Activated T-cell treated with anti-CD3 and anti-CD28 coated beads, Interleukin-2, amount 50 U/mL, for 1 hour (primary cell): ENCODE data around the gene OTOP1.
"Not testable (repeated sequence)": the region's sequence is repeated elsewhere in the genome, so short reads cannot be mapped to it uniquely, and the experiment has no call there.

ENCODE experiments used
- DNase-seq: peaks from one replicate; pipeline ENCODE4 v3.0.0-alpha.2; 2020

Gene OTOP1

DNA sequence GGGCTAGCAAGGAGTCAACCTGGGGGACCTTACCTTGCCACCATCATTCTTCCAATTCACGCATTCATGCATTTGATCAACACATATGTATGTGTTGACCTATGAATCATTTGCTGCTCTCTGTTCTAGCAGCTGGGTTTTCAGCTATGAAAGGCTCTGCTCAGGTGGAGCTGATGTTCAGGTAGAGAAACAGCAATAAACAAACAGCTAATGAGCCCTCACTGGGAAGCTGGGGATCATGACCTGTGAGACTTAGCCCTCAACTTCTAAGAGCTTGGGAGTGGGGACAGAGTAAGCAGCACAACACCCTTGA is 1.6 kb upstream of the OTOP1 start:
- DNase-seq, result no peak

- DNase-seq, result no peak
These were observed 1.0 kb upstream of the OTOP1 start for GRCh38 chr4:4227510-4228355.

DNA sequence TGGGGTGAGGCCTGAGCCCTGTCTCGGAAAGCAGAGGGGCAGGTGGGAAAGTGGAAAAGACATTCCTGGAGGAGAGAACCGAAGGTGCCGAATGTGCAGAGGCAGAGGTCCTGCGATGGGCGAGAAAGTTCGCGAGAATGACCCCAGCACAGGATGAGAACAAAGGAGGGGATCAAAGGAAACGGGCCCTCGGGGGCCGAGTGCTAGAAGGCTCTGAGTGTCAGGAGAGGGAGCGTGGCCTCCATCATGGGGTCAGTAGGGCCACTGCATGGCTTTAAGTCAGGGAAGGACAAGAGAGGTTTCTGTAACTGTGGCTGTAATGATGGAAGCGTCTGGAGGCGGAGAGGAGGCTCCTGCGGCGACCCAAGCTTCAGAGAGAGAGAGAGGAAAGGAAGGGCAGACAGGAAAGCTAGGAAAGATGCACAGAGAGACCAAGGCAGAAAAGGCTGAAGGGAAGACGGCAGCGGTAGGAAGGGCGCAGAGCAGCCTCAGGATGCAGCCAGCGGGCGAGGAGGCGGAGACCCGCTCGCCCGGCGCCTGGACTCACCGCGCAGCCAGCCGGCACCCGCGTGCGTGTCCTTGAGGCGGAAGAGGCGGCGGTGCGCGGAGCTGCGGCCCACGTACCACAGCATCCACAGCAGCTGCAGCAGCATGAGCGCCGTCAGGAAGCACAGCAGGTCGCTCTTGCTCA is 669 bp downstream of the OTOP1 start:
- no peak for DNase-seq

- DNase-seq, result no peak
These were observed 9.6 kb downstream of the OTOP1 start for GRCh38 chr4:4217113-4217512.

DNA sequence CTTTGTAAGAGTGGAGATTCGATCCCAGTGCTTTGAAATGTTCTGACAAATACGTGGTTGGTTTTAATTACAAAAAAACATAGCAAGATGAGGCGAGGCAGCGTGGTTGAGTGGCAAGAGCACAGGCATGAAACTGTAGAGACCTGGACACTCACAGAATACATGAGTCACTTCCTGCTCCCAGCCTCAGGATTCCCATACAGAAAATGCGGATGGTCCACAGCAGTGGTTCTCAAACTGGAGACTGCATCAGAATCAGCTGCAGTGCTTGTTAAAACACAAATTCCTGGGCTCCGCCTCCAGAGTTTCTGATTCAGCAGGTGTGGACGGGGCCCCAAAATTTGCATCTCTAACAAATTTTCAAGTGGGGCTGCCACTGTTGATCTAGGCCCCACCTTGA is 10.1 kb downstream of the OTOP1 start:
- no peak for DNase-seq

DNA sequence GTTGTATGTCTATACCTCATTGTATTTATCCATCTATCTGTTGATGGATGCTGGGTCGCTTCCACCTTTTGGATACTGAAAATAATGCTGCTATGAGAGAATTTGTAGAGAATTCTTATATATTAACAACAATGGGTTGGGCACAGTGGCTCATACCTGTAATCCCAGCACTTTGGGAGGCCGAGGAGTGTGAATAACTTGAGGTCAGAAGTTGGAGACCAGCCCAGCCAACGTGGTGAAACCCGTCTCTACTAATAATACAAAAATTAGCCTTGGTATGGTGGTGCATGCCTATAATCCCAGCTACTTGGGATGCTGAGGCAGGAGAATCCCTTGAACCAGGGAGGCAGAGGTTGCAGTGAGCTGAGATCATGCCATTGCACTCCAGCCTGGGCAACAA is 13.1 kb downstream of the OTOP1 start:
- not testable (repeated sequence) for DNase-seq

- no peak for DNase-seq
These were observed 20.5 kb downstream of the OTOP1 start for GRCh38 chr4:4206204-4206603.

GRCh38 chr4:4204401-4204745 is 22.4 kb downstream of the OTOP1 start:
- no peak for DNase-seq

- no peak for DNase-seq
These were observed 22.9 kb downstream of the OTOP1 start for GRCh38 chr4:4203688-4204400.

- DNase-seq, result no peak
These were observed 24.2 kb downstream of the OTOP1 start for GRCh38 chr4:4202510-4202909.

- DNase-seq, result no peak
These were observed 26.1 kb downstream of the OTOP1 start for GRCh38 chr4:4200624-4201023.

- DNase-seq, result no peak
These were observed 31.4 kb downstream of the OTOP1 start for GRCh38 chr4:4195354-4195753.

- not testable (repeated sequence) for DNase-seq
These were observed 38.2 kb downstream of the OTOP1 start for GRCh38 chr4:4188557-4188956.

DNA sequence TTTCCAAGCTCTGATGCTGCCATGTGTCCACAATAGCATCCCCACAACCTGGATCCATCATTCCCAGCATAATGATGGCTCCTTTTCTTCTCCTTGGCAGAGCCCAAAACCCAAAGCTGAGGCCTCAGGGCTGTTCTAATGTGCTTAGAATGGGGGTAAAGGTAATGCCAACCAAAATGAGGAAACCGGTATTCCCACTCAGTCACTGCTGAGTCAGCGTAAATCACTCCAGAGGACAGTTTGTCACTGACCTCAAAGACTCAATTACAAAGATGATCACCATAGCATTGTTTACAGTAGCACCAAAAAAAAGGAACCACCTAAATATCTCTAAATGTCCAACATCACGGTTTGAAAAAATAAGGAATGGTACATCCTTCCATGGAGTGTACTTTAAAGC is 41.2 kb downstream of the OTOP1 start:
- DNase-seq, result no peak

DNA sequence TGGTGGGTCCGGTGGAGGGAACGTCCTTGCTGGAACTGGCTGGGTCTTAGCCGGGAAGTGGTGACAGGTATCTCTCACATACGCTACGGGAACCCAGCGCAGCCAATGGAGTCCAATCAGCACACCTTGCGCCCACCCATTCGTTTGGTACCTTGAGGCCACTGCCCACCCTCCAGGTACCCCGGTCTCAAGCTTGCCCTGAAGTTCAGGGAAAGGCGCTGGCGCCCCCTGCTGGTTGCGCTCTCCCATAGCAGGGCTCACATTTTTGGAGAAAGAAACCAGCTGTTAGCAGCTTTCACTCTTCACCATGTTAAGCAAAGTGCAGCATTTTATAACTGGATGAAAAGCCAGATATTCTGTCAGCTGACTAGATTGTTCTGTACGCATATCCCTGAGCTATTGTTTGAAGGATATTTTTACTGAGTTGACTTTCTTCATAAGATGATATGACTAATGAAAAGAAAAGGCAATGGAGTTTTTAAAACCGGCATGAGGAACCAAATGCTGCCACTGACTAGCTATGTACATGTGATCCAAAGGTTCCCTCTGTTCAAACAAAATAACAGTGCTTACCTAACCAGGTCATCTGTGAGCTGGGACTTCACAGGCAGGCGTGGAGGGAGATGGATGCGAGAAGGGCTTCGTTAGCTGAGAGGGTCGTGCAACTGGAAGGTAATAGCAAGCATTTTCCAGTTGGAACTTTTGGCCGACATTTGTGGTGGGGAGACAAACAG is 43.7 kb downstream of the OTOP1 start:
- DNase-seq, result no peak

DNA sequence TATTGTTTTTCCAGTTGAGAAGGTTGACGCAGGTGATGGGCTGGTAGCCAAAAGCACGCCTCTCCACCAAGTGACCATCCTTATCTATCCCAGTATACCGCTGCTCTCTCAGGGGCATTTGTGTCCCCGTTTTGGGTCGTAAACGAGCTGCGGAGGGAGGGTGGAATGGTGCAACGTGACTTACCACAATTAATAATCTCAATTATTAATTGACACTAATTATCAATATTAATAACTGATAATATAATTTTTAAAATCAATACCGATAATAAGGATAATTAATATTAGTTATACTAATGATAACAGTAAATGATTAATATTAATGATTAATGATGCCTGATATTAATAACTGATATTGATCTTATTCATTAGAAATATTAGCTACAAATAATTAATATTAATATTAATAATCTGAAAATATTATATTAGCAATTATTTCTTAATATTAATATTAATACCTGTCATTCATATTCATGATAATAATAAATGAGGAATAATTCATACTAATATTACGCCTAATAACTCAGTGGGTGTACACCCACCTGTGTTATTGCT is 56.1 kb downstream of the OTOP1 start:
- DNase-seq, result no peak

DNA sequence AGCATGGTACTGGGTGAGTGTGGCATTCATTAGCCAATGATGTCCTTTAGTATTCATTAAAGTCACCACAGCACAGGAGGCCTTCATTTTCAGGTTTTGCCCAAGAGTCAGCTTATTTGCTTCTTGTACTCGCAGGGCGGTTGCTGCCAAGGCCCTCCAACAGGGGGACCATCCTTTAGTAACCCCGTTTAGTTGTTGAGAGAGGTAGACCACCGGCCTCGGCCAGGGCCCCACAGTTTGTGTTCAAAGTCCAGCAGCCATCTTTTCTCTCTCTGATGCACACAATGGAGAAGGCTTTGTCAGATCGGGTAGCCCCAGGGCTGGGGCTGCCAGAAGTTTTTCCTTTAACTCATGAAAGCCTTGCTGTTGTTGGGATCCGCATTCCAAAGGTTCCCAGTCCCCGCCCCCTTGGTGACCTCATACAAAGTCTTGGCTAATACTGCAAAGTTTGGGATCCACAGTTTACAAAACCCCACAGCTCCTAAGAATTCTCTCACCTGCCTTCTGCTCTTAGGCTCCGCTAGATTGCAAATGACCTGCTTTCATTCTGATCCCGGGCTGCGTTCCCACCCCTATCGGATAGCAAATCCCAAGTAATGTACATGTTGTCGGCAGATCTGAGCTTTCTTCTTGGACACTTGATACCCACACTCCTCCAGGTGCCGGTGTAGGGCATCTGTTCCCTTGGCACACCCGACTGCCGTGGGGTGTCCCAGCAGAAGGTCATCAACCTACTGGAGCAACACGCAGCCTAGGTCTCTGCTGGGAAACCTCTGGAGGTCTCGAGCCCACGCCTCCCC is 58.5 kb downstream of the OTOP1 start:
- not testable (repeated sequence) for DNase-seq

- DNase-seq, result not testable (repeated sequence)
These were observed 59.7 kb downstream of the OTOP1 start for GRCh38 chr4:4166986-4167385.

GRCh38 chr4:4165701-4166392 is 60.9 kb downstream of the OTOP1 start:
- DNase-seq, result not testable (repeated sequence)

DNA sequence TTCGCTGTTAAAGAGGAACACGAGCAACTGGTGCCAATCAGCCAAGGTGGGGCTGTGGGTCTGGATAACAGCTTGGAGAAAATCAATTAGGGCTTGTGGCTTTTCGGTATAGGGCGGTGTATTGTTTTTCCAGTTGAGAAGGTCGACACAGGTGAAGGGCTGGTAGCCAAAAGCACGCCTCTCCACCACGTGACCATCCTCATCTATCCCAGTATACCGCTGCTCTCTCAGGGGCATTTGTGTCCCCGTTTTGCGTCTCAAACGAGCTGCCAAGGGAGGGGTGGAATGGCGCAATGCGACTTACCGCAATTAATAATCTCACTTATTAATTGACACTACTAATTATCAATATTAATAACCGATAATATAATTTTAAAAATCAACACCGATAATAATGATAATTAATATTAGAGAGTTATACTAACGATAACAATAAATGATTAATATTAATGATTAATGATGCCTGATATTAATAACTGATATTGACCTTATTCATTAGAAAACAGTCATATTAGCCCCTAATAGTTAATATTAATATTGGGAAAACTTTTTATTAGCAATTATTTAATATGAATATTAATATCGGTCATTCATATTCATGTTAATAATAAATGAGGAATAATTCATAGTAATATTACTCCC is 62.1 kb downstream of the OTOP1 start:
- DNase-seq, result not testable (repeated sequence)

DNA sequence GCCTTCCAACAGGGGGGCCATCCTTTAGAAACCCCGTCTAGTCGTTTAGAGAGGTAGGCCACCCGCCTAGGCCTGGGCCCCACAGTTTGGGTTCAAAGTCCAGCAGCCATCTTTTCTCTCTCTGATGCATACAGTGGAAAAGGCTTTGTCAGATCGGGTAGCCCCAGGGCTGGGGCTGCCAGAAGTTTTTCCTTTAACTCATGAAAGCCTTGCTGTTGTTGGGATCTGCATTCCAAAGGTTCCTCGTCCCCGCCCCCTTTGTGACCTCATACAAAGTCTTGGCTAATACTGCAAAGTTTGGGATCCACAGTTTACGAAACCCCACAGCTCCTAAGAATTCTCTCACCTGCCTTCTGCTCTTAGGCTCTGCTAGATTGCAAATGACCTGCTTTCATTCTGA is 64.5 kb downstream of the OTOP1 start:
- not testable (repeated sequence) for DNase-seq
